Eye (tissue), 1 donor: Measurements from ENCODE around the gene CPT2.

Experiments used
- DNase-seq: peaks from one replicate; pipeline ENCODE4 v3.0.0-alpha.2; 2015

The CPT2 gene

DNA sequence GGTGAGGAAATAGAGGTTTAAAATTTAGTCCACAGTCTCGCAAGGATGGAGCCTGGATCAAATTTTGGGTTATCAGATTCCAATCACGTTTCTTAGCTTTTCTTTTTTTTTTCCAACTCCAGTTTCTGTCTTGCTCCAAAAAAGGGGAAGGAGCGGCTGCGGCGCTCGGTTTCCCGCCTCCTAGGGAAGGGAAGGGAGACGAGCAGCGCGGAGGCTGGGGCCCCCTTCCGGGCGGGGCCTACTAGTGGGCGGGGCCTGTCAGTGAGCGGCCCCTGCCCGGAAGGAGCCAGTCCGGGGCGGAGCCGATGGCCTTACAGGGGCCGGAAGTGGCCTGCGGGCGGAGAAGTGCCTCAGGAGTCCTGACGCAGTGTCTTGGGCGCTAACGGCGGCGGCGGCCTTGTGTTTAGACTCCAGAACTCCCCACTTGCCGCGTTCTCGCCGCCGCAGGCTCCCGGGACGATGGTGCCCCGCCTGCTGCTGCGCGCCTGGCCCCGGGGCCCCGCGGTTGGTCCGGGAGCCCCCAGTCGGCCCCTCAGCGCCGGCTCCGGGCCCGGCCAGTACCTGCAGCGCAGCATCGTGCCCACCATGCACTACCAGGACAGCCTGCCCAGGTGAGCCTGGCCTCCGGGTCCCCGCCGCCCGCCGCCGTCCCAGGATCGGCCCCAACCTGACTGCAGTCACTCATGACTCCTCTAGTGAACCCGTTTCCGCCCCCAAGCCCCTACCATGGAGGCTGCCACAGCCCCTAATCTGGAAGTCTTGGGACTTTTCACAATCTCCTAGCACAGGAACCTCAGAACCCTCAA lies at the start of gene CPT2:
Gene CPT2, plus strand, starts transcription at position 340 of the 806 bp plus-strand sequence. Its CDS starts 120 bp downstream, at position 460.
- peak; percentile 95 for DNase-seq

DNA sequence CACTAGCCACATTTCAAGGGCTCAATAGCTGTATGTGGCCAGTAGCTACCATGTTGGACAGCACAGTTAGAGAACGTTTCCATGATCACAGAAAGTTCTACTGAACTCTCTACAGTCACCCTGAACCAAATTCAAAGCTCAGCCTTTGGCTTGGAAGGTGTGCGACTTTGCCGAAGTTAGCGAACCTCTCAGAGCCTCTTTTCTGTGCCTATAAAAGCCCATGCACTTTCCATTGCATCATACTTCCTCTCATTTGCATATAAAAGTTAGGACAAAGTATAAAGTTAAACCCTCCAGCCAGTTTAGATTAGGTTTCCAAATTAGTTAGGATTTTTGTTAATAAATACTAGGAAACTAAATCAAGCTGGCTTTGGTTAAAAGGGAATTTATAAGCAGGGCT lies 49.5 kb upstream of the CPT2 start:
- no peak for DNase-seq

DNA sequence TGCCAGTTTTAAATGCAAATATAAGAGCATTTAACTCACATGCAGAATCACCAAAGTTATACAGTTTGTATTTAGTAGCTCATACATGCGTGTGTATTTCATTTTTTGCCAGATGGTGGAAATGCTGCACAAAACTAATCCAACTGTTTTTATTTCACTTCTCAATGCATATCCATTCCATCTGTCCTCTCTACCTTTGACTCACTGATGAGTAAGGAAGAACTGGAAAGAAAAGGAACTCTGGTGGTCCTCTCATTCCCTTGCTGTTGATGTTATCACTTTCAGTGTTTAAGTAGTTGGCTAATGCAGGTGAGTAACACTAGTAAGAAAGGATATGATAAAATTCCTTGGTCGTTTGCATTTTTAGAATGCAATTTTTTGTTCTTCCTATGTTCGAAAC lies 48.5 kb upstream of the CPT2 start:
- no peak for DNase-seq

DNA sequence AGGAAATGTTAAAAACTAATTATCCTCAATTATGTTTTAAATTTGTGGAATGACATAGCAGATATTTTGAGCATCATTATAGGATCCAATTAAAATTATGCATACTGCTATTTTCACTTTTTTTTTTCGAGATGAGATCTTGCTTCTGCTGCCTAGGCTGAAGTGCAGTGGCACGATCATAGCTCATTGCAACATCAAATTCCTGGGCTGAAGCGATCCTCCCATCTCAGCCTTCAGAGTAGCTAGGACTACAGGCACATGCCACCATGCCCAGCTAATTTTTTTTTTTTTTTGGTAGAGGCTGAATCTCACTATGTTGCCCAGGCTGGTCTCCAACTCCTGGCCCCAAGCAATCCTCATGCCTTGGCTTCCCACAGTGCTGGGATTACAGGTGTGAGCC lies 42.9 kb upstream of the CPT2 start:
- DNase-seq: no peak

GRCh38 chr1:53154859-53155438 lies 41.7 kb upstream of the CPT2 start:
- DNase-seq: no peak

GRCh38 chr1:53155534-53155933 lies 41.1 kb upstream of the CPT2 start:
- no peak for DNase-seq

- no peak for DNase-seq
Measured at GRCh38 chr1:53155945-53156344, 40.7 kb upstream of the CPT2 start.

- DNase-seq: no peak
Measured at GRCh38 chr1:53156783-53157182, 39.8 kb upstream of the CPT2 start.

- DNase-seq: no peak
Measured at GRCh38 chr1:53158900-53159299, 37.7 kb upstream of the CPT2 start.

- no peak for DNase-seq
Measured at GRCh38 chr1:53160924-53161378, 35.7 kb upstream of the CPT2 start.

DNA sequence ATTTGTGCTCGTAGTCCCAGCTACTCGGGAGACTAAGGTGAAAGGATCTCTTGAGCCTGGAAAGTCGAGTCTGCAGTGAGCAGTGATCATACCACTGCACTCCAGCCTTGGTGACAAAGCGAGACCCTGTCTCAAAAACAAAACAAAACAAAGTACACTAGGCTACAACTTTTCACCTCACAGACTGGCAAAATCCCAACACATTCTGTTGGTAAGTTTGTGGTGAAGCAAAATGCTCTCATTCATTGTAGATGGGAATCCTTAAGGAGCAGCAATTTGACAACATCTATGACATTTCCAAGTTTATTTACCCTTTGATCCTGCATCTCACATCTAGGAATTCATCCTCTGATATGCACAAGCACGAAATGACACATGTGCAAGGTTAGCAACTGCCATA lies 34.0 kb upstream of the CPT2 start:
- no peak for DNase-seq

- no peak for DNase-seq
Measured at GRCh38 chr1:53163291-53163768, 33.3 kb upstream of the CPT2 start.

DNA sequence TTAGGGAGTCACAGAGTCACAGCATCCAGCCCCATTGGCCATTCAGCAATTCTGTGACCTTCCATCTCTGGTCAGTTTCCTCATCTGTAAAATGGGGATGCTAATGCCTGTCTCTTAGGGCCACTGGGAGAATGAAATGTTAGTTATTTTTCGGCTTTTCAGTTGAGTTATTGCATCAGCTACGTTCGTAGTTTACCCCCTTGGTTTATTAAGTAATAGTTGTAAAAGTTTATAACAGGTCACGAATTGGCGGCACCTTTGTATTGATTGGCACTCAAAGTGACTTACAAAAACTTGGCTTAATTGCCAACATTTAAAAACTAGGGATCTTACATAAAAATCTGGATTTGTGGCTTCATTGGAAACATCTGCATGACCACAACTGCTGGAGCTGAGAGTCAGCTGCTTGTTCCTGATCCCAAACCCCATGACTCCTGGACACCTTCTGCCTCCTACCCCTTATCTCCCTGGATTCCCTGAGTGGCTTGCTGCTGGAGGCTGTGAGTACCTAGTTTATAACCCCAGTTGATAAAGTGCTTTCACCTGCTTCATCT lies 31.1 kb upstream of the CPT2 start:
- DNase-seq: no peak

- DNase-seq: no peak
Measured at GRCh38 chr1:53166366-53166765, 30.3 kb upstream of the CPT2 start.

DNA sequence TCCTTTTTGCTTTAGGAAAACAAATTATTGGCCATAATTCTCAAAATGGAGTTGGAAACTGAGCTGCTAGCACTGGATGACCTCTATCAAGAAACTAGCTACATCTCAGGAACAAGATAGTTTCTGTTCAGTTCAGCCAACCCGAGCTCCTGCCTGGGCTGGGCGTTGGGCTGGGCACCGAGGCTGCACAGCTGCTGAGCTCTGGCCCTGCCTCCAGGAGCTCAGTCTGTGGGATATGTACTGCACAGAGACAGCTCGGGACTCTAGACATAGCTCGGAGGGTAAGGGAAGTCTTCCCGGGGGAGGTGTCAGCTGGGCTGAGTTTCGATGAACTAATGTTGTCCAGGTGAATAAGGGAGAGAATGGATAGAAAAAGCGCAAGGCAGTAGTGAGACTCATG lies 29.7 kb upstream of the CPT2 start:
- no peak for DNase-seq

GRCh38 chr1:53172426-53173128 lies 24.0 kb upstream of the CPT2 start:
- no peak for DNase-seq

DNA sequence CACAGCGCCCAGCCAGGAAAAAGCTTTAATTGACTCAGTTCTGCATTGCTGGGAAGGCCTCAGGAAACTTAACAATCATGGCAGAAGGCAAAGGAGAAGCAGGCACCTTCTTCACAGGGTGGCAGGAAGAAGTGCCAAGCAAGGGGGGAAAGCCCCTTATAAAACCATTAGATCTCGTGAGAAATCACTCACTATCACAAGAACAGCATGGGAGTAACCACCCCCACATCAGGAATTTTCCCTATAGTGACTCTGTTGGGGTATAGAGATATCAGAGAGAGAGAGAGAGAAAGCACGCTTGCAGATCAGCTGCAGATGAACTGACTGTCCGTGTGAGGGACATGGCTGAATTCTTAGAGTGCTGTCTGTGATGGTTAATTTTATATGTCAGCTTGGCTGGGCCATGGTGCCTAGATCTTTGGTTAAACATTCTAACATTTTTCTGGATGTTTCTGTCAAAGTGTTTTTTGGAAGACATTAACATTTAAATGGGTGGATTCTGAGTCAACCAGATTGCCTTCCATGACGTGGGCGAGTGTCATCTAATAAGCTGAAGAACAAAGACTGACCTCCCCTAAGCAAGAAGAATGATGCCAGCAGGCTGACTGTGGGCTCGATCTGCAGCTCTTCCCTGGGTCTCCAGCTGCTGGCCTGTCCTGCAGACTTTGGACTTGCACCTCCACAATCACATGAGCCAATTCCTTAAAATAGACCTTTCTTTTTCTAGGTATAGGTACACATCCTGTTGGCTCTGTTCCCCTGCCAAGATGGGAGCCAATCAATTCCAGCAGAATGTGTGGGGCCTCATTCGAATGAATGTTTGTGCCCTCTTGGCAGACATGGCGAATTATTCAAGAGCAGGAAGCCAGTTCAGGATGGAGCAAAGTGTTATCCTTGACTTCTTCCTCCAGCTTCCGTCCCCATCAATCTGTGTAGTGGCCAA lies 21.4 kb upstream of the CPT2 start:
- no peak for DNase-seq

DNA sequence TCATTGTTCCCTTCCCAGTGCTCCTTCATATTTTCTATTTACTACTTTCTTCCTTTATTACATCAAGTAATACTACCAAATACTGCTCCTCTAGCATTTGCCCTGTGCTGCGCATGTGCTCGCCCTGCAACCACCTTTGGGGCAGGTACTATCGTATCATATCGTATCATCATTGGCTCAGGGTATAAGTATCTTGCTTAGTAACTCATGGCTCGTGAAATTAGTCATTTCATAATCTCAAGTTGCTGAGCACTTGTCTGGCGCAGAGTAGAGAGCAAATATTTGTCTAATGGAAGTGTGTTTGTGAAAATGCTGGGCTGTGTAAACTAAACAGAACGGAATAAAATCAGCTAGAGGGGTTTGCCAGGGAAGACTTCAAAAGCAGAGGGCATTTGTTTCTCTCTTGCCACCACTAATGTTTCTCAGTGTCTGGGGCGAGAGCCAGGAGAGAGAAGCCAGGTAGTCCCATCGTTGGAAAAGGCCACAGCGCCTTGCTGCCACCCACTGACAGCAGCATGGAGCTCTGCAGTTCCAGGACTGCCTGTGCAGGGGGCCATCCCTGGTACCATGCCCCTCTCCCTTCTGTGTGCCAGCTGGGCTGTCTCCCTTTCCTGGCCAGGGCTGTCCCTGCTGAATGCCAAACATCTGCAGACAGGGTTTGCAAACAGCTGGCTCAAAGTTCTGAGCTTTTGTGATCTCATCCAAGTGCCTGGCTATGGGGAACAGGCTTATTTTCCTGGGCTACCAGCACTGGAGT lies 20.0 kb upstream of the CPT2 start:
- DNase-seq: no peak

DNA sequence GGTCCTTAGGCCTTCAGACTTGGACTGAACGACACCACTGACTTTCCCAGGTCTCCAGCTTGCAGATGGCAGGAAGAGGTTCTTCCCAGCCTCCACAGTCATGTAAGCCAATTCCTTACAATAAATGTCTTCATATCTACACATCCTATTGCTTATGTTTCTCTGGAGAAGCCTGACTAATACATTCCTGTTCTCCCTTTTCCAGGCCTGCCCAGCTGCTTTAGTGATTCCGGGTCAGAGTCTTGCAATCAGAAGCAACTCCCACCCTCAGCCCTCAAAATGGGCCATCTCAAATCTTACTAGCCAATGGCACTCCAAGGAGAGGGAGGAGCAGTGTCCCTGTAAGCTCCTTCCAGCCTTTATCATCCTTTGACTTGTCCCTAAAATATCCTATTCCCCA lies 16.4 kb upstream of the CPT2 start:
- DNase-seq: no peak

DNA sequence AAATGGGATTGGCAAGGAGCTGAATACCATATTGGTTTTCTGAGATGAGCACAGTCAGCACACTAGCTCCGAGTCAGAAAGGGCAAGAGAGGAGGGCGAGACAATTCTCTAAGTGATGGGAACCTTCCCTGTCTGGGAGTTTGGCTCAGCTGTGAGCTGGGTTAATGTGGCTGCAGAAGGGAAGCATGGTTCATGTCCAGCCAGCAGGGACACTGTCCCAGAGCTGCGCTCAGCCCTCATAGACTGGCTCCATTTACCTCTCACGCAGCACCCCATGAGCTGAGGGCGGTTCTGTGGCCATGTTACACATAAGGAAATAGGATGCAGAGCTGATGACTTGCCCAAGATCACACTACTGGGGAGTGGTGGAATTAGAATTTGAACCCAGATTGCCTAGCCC lies 15.7 kb upstream of the CPT2 start:
- no peak for DNase-seq

- peak; percentile 94 for DNase-seq
Measured at GRCh38 chr1:53182111-53182593, 14.5 kb upstream of the CPT2 start.
